GM18868 (cell line): ENCODE results near the gene GPR75.

ENCODE experiments used
- ATAC-seq: cut with Tn5 transposase; IDR thresholded peaks from one replicate; pipeline ENCODE4 v1.9.1; 2021; ENCODE audit warnings: mild to moderate bottlenecking, moderate library complexity; ENCODE audit not compliant: unreplicated experiment

GPR75 gene

DNA sequence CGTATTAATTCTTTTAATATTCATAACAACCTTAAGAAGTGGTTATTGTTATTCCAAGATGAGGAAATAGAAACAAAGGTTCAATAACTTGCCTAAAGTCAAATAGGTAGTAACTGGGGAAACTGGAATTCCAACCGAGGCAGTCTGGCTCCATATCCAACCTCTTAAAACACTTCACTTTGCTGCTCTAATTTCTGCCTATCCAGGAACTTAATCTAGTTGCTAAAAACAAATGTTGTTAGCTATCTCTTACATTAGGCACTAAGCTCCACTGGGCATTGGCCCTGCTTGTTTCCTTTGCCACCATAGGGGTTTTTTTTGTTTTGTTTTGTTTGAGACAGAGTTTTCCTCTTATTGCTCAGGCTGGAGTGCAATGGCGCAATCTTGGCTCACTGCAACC lies 48.2 kb downstream of the GPR75 start:
- ATAC-seq, result no peak
